ENCODE data around the gene GCN1. TPM values are rescaled to one million over a fixed set of nuclear protein-coding genes. Genes with fewer than 3 reads are reported as not detected.
"Not testable (repeated sequence)": the region's sequence is repeated elsewhere in the genome, so short reads cannot be mapped to it uniquely, and the experiment has no call there.

GCN1 gene
- total RNA-seq, 1 donor from 2014 or later, result 82.6 TPM

- DNase-seq (ENCODE audit: low spot score), result no peak
- intact Hi-C loops (cut with DNase I), result no loop called here
- no peak for ATAC-seq
Observed at GRCh38 chr12:120215766-120216735, 21.5 kb upstream of the GCN1 start.

- DNase-seq (ENCODE audit: low spot score) (no peak), ATAC-seq (no peak)
- intact Hi-C loops (cut with DNase I), result no loop called here
Observed at GRCh38 chr12:120215357-120215735, 20.8 kb upstream of the GCN1 start.

GRCh38 chr12:120214626-120215356, 20.3 kb upstream of the GCN1 start:
- ATAC-seq (no peak), DNase-seq (ENCODE audit: low spot score) (no peak)

GRCh38 chr12:120213758-120214157, 19.2 kb upstream of the GCN1 start:
- no peak for ATAC-seq
- intact Hi-C loops (cut with DNase I), result no loop called here
- no peak for DNase-seq (ENCODE audit: low spot score)

More at GRCh38 chr12:120214626-120215356, 20.3 kb upstream of the GCN1 start:
- intact Hi-C loops (cut with DNase I), result no loop called here

GRCh38 chr12:120213182-120213581, 18.7 kb upstream of the GCN1 start:
- DNase-seq (ENCODE audit: low spot score); intact Hi-C loops (cut with DNase I); ATAC-seq: not testable (repeated sequence)

GRCh38 chr12:120212301-120212700, 17.8 kb upstream of the GCN1 start:
- intact Hi-C loops (cut with DNase I), result no loop called here
- no peak for ATAC-seq
- DNase-seq (ENCODE audit: low spot score), result no peak

- DNase-seq (ENCODE audit: low spot score) (no peak), ATAC-seq (no peak)
- intact Hi-C loops (cut with DNase I), result no loop called here
Observed at GRCh38 chr12:120211904-120212283, 17.4 kb upstream of the GCN1 start.

- ATAC-seq (no peak), DNase-seq (ENCODE audit: low spot score) (no peak)
- intact Hi-C loops (cut with DNase I), result no loop called here
Observed at GRCh38 chr12:120211243-120211903, 16.9 kb upstream of the GCN1 start.

GRCh38 chr12:120209851-120210250, 15.3 kb upstream of the GCN1 start:
- DNase-seq (ENCODE audit: low spot score) (no peak), ATAC-seq (no peak)
- intact Hi-C loops (cut with DNase I), result no loop called here

GRCh38 chr12:120207227-120207626, 12.7 kb upstream of the GCN1 start:
- intact Hi-C loops (cut with DNase I), result no loop called here
- DNase-seq (ENCODE audit: low spot score) (no peak), ATAC-seq (no peak)

GRCh38 chr12:120206781-120207180, 12.3 kb upstream of the GCN1 start:
- DNase-seq (ENCODE audit: low spot score); ATAC-seq; intact Hi-C loops (cut with DNase I): not testable (repeated sequence)

GRCh38 chr12:120206228-120206627, 11.7 kb upstream of the GCN1 start:
- DNase-seq (ENCODE audit: low spot score), result no peak
- intact Hi-C loops (cut with DNase I), result no loop called here
- no peak for ATAC-seq

- ATAC-seq (no peak), DNase-seq (ENCODE audit: low spot score) (no peak)
- intact Hi-C loops (cut with DNase I), result no loop called here
Observed at GRCh38 chr12:120204171-120204570, 9.7 kb upstream of the GCN1 start.

- no peak for ATAC-seq
- intact Hi-C loops (cut with DNase I), result no loop called here
- DNase-seq (ENCODE audit: low spot score), result no peak
Observed at GRCh38 chr12:120200364-120200800, 5.9 kb upstream of the GCN1 start.

- intact Hi-C loops (cut with DNase I), result no loop called here
- DNase-seq (ENCODE audit: low spot score) (no peak), ATAC-seq (peak; percentile 70)
Observed at GRCh38 chr12:120199595-120200306, 5.2 kb upstream of the GCN1 start.

GRCh38 chr12:120199025-120199424, 4.5 kb upstream of the GCN1 start:
- intact Hi-C loops (cut with DNase I), result no loop called here
- ATAC-seq, result no peak
- no peak for DNase-seq (ENCODE audit: low spot score)

GRCh38 chr12:120197542-120197887, 3.0 kb upstream of the GCN1 start:
- no peak for DNase-seq (ENCODE audit: low spot score)
- ATAC-seq, result no peak
- intact Hi-C loops (cut with DNase I), result no loop called here

GRCh38 chr12:120196817-120197541, 2.5 kb upstream of the GCN1 start:
- ATAC-seq; DNase-seq (ENCODE audit: low spot score); intact Hi-C loops (cut with DNase I): not testable (repeated sequence)

Measured in sciatic nerve (tissue), 2 donors.